NCI-H82 treated with DMSO at 0.1 percent for 48 hours (cell line): Measurements from ENCODE around the gene KPRP.

Source experiments
- DNase-seq: peaks from one replicate; lab custom pipeline; 2025; ENCODE audit not compliant: unreplicated experiment; lab: John Stamatoyannopoulos, UW

The KPRP gene

GRCh38 chr1:152757747-152758146 is at the start of gene KPRP:
Gene KPRP (plus strand): TSS chr1:152758025. CDS start chr1:152759589, 1,564 bp downstream.
- no peak for DNase-seq

- no peak for DNase-seq
Measured at GRCh38 chr1:152718238-152718637, 39.6 kb upstream of the KPRP start.

- DNase-seq = no peak
Measured at GRCh38 chr1:152725261-152725660, 32.6 kb upstream of the KPRP start.

- no peak for DNase-seq
Measured at GRCh38 chr1:152728986-152729385, 28.8 kb upstream of the KPRP start.

- no peak for DNase-seq
Measured at GRCh38 chr1:152735648-152736047, 22.2 kb upstream of the KPRP start.

- DNase-seq = no peak
Measured at GRCh38 chr1:152737997-152738396, 19.8 kb upstream of the KPRP start.

- no peak for DNase-seq
Measured at GRCh38 chr1:152739841-152740240, 18.0 kb upstream of the KPRP start.

- no peak for DNase-seq
Measured at GRCh38 chr1:152741656-152742055, 16.2 kb upstream of the KPRP start.

- DNase-seq = no peak
Measured at GRCh38 chr1:152743371-152744145, 14.3 kb upstream of the KPRP start.

- no peak for DNase-seq
Measured at GRCh38 chr1:152745289-152745704, 12.5 kb upstream of the KPRP start.

GRCh38 chr1:152745765-152746444 is 11.9 kb upstream of the KPRP start:
- DNase-seq = no peak

- no peak for DNase-seq
Measured at GRCh38 chr1:152747831-152748230, 10.0 kb upstream of the KPRP start.

GRCh38 chr1:152752225-152752624 is 5.6 kb upstream of the KPRP start:
- no peak for DNase-seq

- DNase-seq = no peak
Measured at GRCh38 chr1:152753586-152753985, 4.2 kb upstream of the KPRP start.

GRCh38 chr1:152756872-152757271 is 953 bp upstream of the KPRP start:
- no peak for DNase-seq

GRCh38 chr1:152758636-152759035 is 811 bp downstream of the KPRP start:
- DNase-seq = no peak

- DNase-seq = no peak
Measured at GRCh38 chr1:152759453-152760173, 1.8 kb downstream of the KPRP start.

GRCh38 chr1:152760551-152761190 is 2.8 kb downstream of the KPRP start:
- no peak for DNase-seq

GRCh38 chr1:152761609-152762213 is 3.9 kb downstream of the KPRP start:
- no peak for DNase-seq

GRCh38 chr1:152768847-152769533 is 11.2 kb downstream of the KPRP start:
- no peak for DNase-seq
